Stimulated activated CD8-positive, alpha-beta memory T cell treated with anti-CD3 and anti-CD28 coated beads, Interleukin-7, amount 100 ng/mL, for 24 hours (primary cell): Measurements from ENCODE around the gene PNLIP.

Experiments
- DNase-seq: peaks from one replicate; pipeline ENCODE4 v3.0.0-alpha.2; 2020; ENCODE audit warnings: low read depth

PNLIP gene

GRCh38 chr10:116574797-116575196 is 29.1 kb downstream of the PNLIP start:
- no peak for DNase-seq

GRCh38 chr10:116587878-116588591 is 42.3 kb downstream of the PNLIP start:
- no peak for DNase-seq

GRCh38 chr10:116588995-116589394 is 43.3 kb downstream of the PNLIP start:
- no peak for DNase-seq

GRCh38 chr10:116589926-116590325 is 44.2 kb downstream of the PNLIP start:
- no peak for DNase-seq

- no peak for DNase-seq
Observed at GRCh38 chr10:116590590-116591444, 45.1 kb downstream of the PNLIP start, which contains the start of gene PNLIPRP1. Gene PNLIPRP1 (plus strand): TSS chr10:116590959. CDS start chr10:116591130, 171 bp downstream.

- no peak for DNase-seq
Observed at GRCh38 chr10:116593139-116593740, 47.5 kb downstream of the PNLIP start.

GRCh38 chr10:116594525-116595035 is 48.8 kb downstream of the PNLIP start:
- no peak for DNase-seq

GRCh38 chr10:116596062-116596461 is 50.3 kb downstream of the PNLIP start:
- DNase-seq = no peak

GRCh38 chr10:116597543-116597942 is 51.8 kb downstream of the PNLIP start:
- DNase-seq = no peak

- no peak for DNase-seq
Observed at GRCh38 chr10:116598329-116598728, 52.6 kb downstream of the PNLIP start.

- DNase-seq = no peak
Observed at GRCh38 chr10:116599991-116600390, 54.3 kb downstream of the PNLIP start.

GRCh38 chr10:116602648-116603400 is 57.1 kb downstream of the PNLIP start:
- no peak for DNase-seq

- no peak for DNase-seq
Observed at GRCh38 chr10:116606061-116606483, 60.3 kb downstream of the PNLIP start.

GRCh38 chr10:116607336-116607735 is 61.6 kb downstream of the PNLIP start:
- DNase-seq = no peak

GRCh38 chr10:116608686-116609594 is 63.2 kb downstream of the PNLIP start:
- DNase-seq = no peak

- no peak for DNase-seq
Observed at GRCh38 chr10:116610443-116611152, 64.9 kb downstream of the PNLIP start.

GRCh38 chr10:116611153-116611545 is 65.4 kb downstream of the PNLIP start:
- DNase-seq = no peak

GRCh38 chr10:116612107-116612769 is 66.5 kb downstream of the PNLIP start:
- no peak for DNase-seq

- no peak for DNase-seq
Observed at GRCh38 chr10:116613471-116613870, 67.7 kb downstream of the PNLIP start.

- no peak for DNase-seq
Observed at GRCh38 chr10:116614796-116615195, 69.1 kb downstream of the PNLIP start.
